Endothelial cell (in vitro differentiated cells): ENCODE measurements around the gene AASDHPPT. TPM values are rescaled to one million over a fixed set of nuclear protein-coding genes. Genes with fewer than 3 reads are reported as not detected.

ENCODE experiments used
- DNase-seq: peaks from one replicate; pipeline ENCODE4 v3.0.0; 2021; ENCODE audit warnings: low spot score
- H3K27ac Mint-ChIP-seq: one replicate; pipeline ENCODE4 v1.8.0; 2021; ENCODE audit warnings: mixed read lengths, inconsistent platforms; ENCODE audit not compliant: unreplicated experiment
- H3K27me3 Mint-ChIP-seq: one replicate; pipeline ENCODE4 v1.8.0; 2021; ENCODE audit warnings: mild to moderate bottlenecking, moderate library complexity, mixed read lengths, inconsistent platforms; ENCODE audit not compliant: unreplicated experiment
- H3K36me3 Mint-ChIP-seq: one replicate; pipeline ENCODE4 v1.8.0; 2021; ENCODE audit warnings: mild to moderate bottlenecking, low read depth, mixed read lengths, inconsistent platforms; ENCODE audit not compliant: unreplicated experiment
- H3K4me1 Mint-ChIP-seq: one replicate; pipeline ENCODE4 v1.8.0; 2021; ENCODE audit warnings: mild to moderate bottlenecking, mixed read lengths, inconsistent platforms; ENCODE audit not compliant: unreplicated experiment
- H3K4me3 Mint-ChIP-seq: one replicate; pipeline ENCODE4 v1.8.0; 2021; ENCODE audit warnings: mild to moderate bottlenecking, mixed read lengths, inconsistent platforms; ENCODE audit not compliant: unreplicated experiment
- H3K9me3 Mint-ChIP-seq: one replicate; pipeline ENCODE4 v1.8.0; 2021; ENCODE audit warnings: mixed read lengths, inconsistent platforms; ENCODE audit not compliant: unreplicated experiment
- CTCF ChIP-seq: fragments of 200-600 bp; sonication (generic); IDR thresholded peaks from one replicate; pipeline ENCODE4 v1.5.0; 2021; ENCODE audit warnings: antibody characterized with exemption; ENCODE audit not compliant: unreplicated experiment
- total RNA-seq: library from RNA; stranded (reverse); fragmentation: NEBNext Ultra II Directional; extraction: Animal tissue kit (Norgen Biotek cat#: 25700); gene quantifications from one replicate; pipeline ENCODE4 v1.2.1, GENCODE V29; 2021; ENCODE audit not compliant: unreplicated experiment

AASDHPPT gene
- total RNA-seq, 1 donor from 2014 or later: 26.7 TPM

GRCh38 chr11:106121570-106122320, 44.3 kb downstream of the AASDHPPT start:
- no peak for DNase-seq
- no peaks in the 10 kb centered on the region for H3K9me3 Mint-ChIP-seq
- peaks cover 1% of the 10 kb centered on the region for H3K27me3 Mint-ChIP-seq
- TF ChIP-seq CTCF: no peak
- H3K4me1 Mint-ChIP-seq: no peaks in the 10 kb centered on the region
- H3K27ac Mint-ChIP-seq: no peak overlapping the region
- H3K36me3 Mint-ChIP-seq: no peaks in the 10 kb centered on the region
- H3K4me3 Mint-ChIP-seq: no peak overlapping the region

- Mint-ChIP-seq H3K9me3 (no peaks in the 10 kb centered on the region), H3K36me3 (no peaks in the 10 kb centered on the region)
- DNase-seq: no peak
These were observed 50.1 kb downstream of the AASDHPPT start for GRCh38 chr11:106127604-106128003.

GRCh38 chr11:106128740-106129139, 51.3 kb downstream of the AASDHPPT start:
- H3K27me3 Mint-ChIP-seq: no peaks in the 10 kb centered on the region
- H3K4me1 Mint-ChIP-seq: no peaks in the 10 kb centered on the region
- no peak overlapping the region for H3K27ac Mint-ChIP-seq
- H3K36me3 Mint-ChIP-seq: no peaks in the 10 kb centered on the region
- no peak for DNase-seq
- no peak overlapping the region for H3K4me3 Mint-ChIP-seq
- H3K9me3 Mint-ChIP-seq: no peaks in the 10 kb centered on the region
- no peak for TF ChIP-seq CTCF

More at GRCh38 chr11:106127604-106128003, 50.1 kb downstream of the AASDHPPT start:
- H3K4me3 Mint-ChIP-seq: no peak overlapping the region
- no peaks in the 10 kb centered on the region for H3K27me3 Mint-ChIP-seq
- no peaks in the 10 kb centered on the region for H3K4me1 Mint-ChIP-seq
- no peak overlapping the region for H3K27ac Mint-ChIP-seq
- TF ChIP-seq CTCF: no peak

- DNase-seq: no peak
These were observed 54.5 kb downstream of the AASDHPPT start for GRCh38 chr11:106131998-106132397.

More at GRCh38 chr11:106131998-106132397, 54.5 kb downstream of the AASDHPPT start:
- no peak for TF ChIP-seq CTCF
- no peaks in the 10 kb centered on the region for H3K9me3 Mint-ChIP-seq
- H3K4me1 Mint-ChIP-seq: no peaks in the 10 kb centered on the region
- H3K4me3 Mint-ChIP-seq: no peak overlapping the region
- no peak overlapping the region for H3K27ac Mint-ChIP-seq
- H3K36me3 Mint-ChIP-seq: no peaks in the 10 kb centered on the region
- no peaks in the 10 kb centered on the region for H3K27me3 Mint-ChIP-seq
